ENCODE data around the gene GLT8D1.

GLT8D1 gene

DNA sequence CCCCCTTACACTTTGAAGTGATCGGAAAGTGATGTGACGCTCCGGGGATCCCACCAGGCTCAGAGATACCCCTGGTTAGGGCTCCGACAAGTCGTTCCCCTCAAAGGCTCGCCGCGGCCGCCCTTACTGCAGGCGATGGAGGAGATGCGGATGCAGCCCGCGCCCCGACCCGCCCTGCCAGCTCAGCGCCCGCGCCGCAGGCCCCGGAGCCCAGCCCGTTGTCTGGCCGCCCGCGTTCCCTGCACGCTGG is 228 bp downstream of the GLT8D1 start:
- Histone ChIP-seq H3K4me3 (ENCODE audit: low read depth, low read length) (peak overlapping the region; percentile 98), H3K9ac (ENCODE audit: low read depth, low read length) (peak overlapping the region; percentile 88), H3K36me3 (ENCODE audit: control insufficient read depth, insufficient read depth, low read length) (no peaks in the 10 kb centered on the region), H3K9me3 (ENCODE audit: control insufficient read depth, insufficient read depth, low read length) (no peaks in the 10 kb centered on the region), H3K4me1 (ENCODE audit: control insufficient read depth, insufficient read depth, low read length) (no peaks in the 10 kb centered on the region), H3K27me3 (ENCODE audit: control insufficient read depth, insufficient read depth, low read length) (no peaks in the 10 kb centered on the region)

- H3K9ac ChIP-seq (ENCODE audit: low read depth, low read length), result peak overlapping the region; percentile 88
- H3K36me3 ChIP-seq (ENCODE audit: control insufficient read depth, insufficient read depth, low read length), result no peaks in the 10 kb centered on the region
- H3K4me1 ChIP-seq (ENCODE audit: control insufficient read depth, insufficient read depth, low read length), result no peaks in the 10 kb centered on the region
- H3K9me3 ChIP-seq (ENCODE audit: control insufficient read depth, insufficient read depth, low read length), result no peaks in the 10 kb centered on the region
- peak overlapping the region; percentile 98 for H3K4me3 ChIP-seq (ENCODE audit: low read depth, low read length)
- H3K27me3 ChIP-seq (ENCODE audit: control insufficient read depth, insufficient read depth, low read length), result no peaks in the 10 kb centered on the region
Measured at GRCh38 chr3:52704611-52705437, 767 bp downstream of the GLT8D1 start.

GRCh38 chr3:52703341-52703740 is 2.2 kb downstream of the GLT8D1 start:
- H3K4me1 ChIP-seq (ENCODE audit: control insufficient read depth, insufficient read depth, low read length), result no peaks in the 10 kb centered on the region
- H3K4me3 ChIP-seq (ENCODE audit: low read depth, low read length), result no peak overlapping the region
- H3K36me3 ChIP-seq (ENCODE audit: control insufficient read depth, insufficient read depth, low read length), result no peaks in the 10 kb centered on the region
- H3K27me3 ChIP-seq (ENCODE audit: control insufficient read depth, insufficient read depth, low read length), result no peaks in the 10 kb centered on the region
- H3K9me3 ChIP-seq (ENCODE audit: control insufficient read depth, insufficient read depth, low read length), result no peaks in the 10 kb centered on the region
- no peak overlapping the region for H3K9ac ChIP-seq (ENCODE audit: low read depth, low read length)

GRCh38 chr3:52697632-52697965 is 8.0 kb downstream of the GLT8D1 start:
- Histone ChIP-seq H3K36me3 (ENCODE audit: control insufficient read depth, insufficient read depth, low read length) (peaks cover 40% of the 10 kb centered on the region), H3K4me3 (ENCODE audit: low read depth, low read length) (no peak overlapping the region), H3K9me3 (ENCODE audit: control insufficient read depth, insufficient read depth, low read length) (no peaks in the 10 kb centered on the region), H3K4me1 (ENCODE audit: control insufficient read depth, insufficient read depth, low read length) (no peaks in the 10 kb centered on the region), H3K9ac (ENCODE audit: low read depth, low read length) (no peak overlapping the region), H3K27me3 (ENCODE audit: control insufficient read depth, insufficient read depth, low read length) (no peaks in the 10 kb centered on the region)

GRCh38 chr3:52696830-52697631 is 8.6 kb downstream of the GLT8D1 start:
- Histone ChIP-seq H3K27me3 (ENCODE audit: control insufficient read depth, insufficient read depth, low read length) (no peaks in the 10 kb centered on the region), H3K4me1 (ENCODE audit: control insufficient read depth, insufficient read depth, low read length) (no peaks in the 10 kb centered on the region), H3K9me3 (ENCODE audit: control insufficient read depth, insufficient read depth, low read length) (no peaks in the 10 kb centered on the region), H3K4me3 (ENCODE audit: low read depth, low read length) (no peak overlapping the region), H3K9ac (ENCODE audit: low read depth, low read length) (no peak overlapping the region), H3K36me3 (ENCODE audit: control insufficient read depth, insufficient read depth, low read length) (peaks cover 42% of the 10 kb centered on the region)

- H3K4me1 ChIP-seq (ENCODE audit: control insufficient read depth, insufficient read depth, low read length), result no peaks in the 10 kb centered on the region
- no peaks in the 10 kb centered on the region for H3K9me3 ChIP-seq (ENCODE audit: control insufficient read depth, insufficient read depth, low read length)
- no peak overlapping the region for H3K9ac ChIP-seq (ENCODE audit: low read depth, low read length)
- peaks cover 46% of the 10 kb centered on the region for H3K36me3 ChIP-seq (ENCODE audit: control insufficient read depth, insufficient read depth, low read length)
- no peak overlapping the region for H3K4me3 ChIP-seq (ENCODE audit: low read depth, low read length)
- no peaks in the 10 kb centered on the region for H3K27me3 ChIP-seq (ENCODE audit: control insufficient read depth, insufficient read depth, low read length)
Measured at GRCh38 chr3:52695798-52696671, 9.6 kb downstream of the GLT8D1 start.

DNA sequence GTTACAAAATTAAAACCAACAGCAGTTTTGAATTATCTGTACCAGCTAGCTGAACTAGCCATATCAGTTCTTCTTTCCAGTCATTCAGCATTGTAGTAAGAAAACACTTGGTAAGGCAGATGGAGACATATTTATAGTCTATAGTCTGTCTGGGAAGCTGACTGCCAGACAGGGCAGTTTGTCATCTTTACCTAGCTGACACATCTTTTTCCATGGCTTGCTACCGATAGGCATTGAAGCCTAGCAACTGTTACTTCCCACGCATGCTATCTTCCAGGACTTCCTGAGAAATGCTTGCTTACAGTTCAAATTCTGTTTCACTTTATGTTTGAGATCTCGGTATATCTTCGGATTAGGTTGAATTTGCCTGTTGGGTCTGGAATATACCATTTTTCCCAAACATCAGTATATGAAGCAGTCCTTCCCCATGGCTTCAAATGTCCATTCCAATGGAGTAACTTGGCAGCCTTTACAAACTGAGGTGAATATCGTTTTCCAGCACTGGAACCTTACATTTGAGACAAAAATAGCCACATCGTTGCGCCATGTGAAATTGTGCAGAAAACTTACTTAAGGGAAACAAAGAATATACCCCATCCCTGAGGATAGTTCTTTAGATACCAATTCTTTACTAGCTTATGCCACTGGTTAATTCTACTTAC is 10.9 kb downstream of the GLT8D1 start:
- no peaks in the 10 kb centered on the region for H3K27me3 ChIP-seq (ENCODE audit: control insufficient read depth, insufficient read depth, low read length)
- no peak overlapping the region for H3K9ac ChIP-seq (ENCODE audit: low read depth, low read length)
- H3K9me3 ChIP-seq (ENCODE audit: control insufficient read depth, insufficient read depth, low read length), result no peaks in the 10 kb centered on the region
- H3K36me3 ChIP-seq (ENCODE audit: control insufficient read depth, insufficient read depth, low read length), result peaks cover 54% of the 10 kb centered on the region
- no peaks in the 10 kb centered on the region for H3K4me1 ChIP-seq (ENCODE audit: control insufficient read depth, insufficient read depth, low read length)
- H3K4me3 ChIP-seq (ENCODE audit: low read depth, low read length), result no peak overlapping the region

- Histone ChIP-seq H3K9ac (ENCODE audit: low read depth, low read length) (no peak overlapping the region), H3K4me3 (ENCODE audit: low read depth, low read length) (no peak overlapping the region), H3K9me3 (ENCODE audit: control insufficient read depth, insufficient read depth, low read length) (no peaks in the 10 kb centered on the region), H3K36me3 (ENCODE audit: control insufficient read depth, insufficient read depth, low read length) (peaks cover 70% of the 10 kb centered on the region), H3K4me1 (ENCODE audit: control insufficient read depth, insufficient read depth, low read length) (no peaks in the 10 kb centered on the region), H3K27me3 (ENCODE audit: control insufficient read depth, insufficient read depth, low read length) (no peaks in the 10 kb centered on the region)
Measured at GRCh38 chr3:52693071-52693470, 12.5 kb downstream of the GLT8D1 start.

- H3K9ac ChIP-seq (ENCODE audit: low read depth, low read length), result no peak overlapping the region
- no peaks in the 10 kb centered on the region for H3K27me3 ChIP-seq (ENCODE audit: control insufficient read depth, insufficient read depth, low read length)
- peaks cover 63% of the 10 kb centered on the region for H3K36me3 ChIP-seq (ENCODE audit: control insufficient read depth, insufficient read depth, low read length)
- no peaks in the 10 kb centered on the region for H3K9me3 ChIP-seq (ENCODE audit: control insufficient read depth, insufficient read depth, low read length)
- H3K4me3 ChIP-seq (ENCODE audit: low read depth, low read length), result no peak overlapping the region
- H3K4me1 ChIP-seq (ENCODE audit: control insufficient read depth, insufficient read depth, low read length), result no peaks in the 10 kb centered on the region
Measured at GRCh38 chr3:52690560-52690959, 15.0 kb downstream of the GLT8D1 start.

- peaks cover 55% of the 10 kb centered on the region for H3K36me3 ChIP-seq (ENCODE audit: control insufficient read depth, insufficient read depth, low read length)
- no peaks in the 10 kb centered on the region for H3K9me3 ChIP-seq (ENCODE audit: control insufficient read depth, insufficient read depth, low read length)
- H3K27me3 ChIP-seq (ENCODE audit: control insufficient read depth, insufficient read depth, low read length), result no peaks in the 10 kb centered on the region
- H3K4me3 ChIP-seq (ENCODE audit: low read depth, low read length), result no peak overlapping the region
- H3K9ac ChIP-seq (ENCODE audit: low read depth, low read length), result no peak overlapping the region
- peaks cover 7% of the 10 kb centered on the region for H3K4me1 ChIP-seq (ENCODE audit: control insufficient read depth, insufficient read depth, low read length)
Measured at GRCh38 chr3:52689151-52689550, 16.4 kb downstream of the GLT8D1 start.

- Histone ChIP-seq H3K9ac (ENCODE audit: low read depth, low read length) (no peak overlapping the region), H3K9me3 (ENCODE audit: control insufficient read depth, insufficient read depth, low read length) (no peaks in the 10 kb centered on the region), H3K36me3 (ENCODE audit: control insufficient read depth, insufficient read depth, low read length) (peaks cover 47% of the 10 kb centered on the region), H3K27me3 (ENCODE audit: control insufficient read depth, insufficient read depth, low read length) (no peaks in the 10 kb centered on the region), H3K4me1 (ENCODE audit: control insufficient read depth, insufficient read depth, low read length) (peaks cover 7% of the 10 kb centered on the region), H3K4me3 (ENCODE audit: low read depth, low read length) (no peak overlapping the region)
Measured at GRCh38 chr3:52688266-52688665, 17.3 kb downstream of the GLT8D1 start.

All from iPS-15b (cell line).